Measurements from ENCODE around the gene CFAP65. TPM values are rescaled to one million over a fixed set of nuclear protein-coding genes. Genes with fewer than 3 reads are reported as not detected.

Gene CFAP65
- total and polyA plus RNA-seq, 12 donors = not detected

DNA sequence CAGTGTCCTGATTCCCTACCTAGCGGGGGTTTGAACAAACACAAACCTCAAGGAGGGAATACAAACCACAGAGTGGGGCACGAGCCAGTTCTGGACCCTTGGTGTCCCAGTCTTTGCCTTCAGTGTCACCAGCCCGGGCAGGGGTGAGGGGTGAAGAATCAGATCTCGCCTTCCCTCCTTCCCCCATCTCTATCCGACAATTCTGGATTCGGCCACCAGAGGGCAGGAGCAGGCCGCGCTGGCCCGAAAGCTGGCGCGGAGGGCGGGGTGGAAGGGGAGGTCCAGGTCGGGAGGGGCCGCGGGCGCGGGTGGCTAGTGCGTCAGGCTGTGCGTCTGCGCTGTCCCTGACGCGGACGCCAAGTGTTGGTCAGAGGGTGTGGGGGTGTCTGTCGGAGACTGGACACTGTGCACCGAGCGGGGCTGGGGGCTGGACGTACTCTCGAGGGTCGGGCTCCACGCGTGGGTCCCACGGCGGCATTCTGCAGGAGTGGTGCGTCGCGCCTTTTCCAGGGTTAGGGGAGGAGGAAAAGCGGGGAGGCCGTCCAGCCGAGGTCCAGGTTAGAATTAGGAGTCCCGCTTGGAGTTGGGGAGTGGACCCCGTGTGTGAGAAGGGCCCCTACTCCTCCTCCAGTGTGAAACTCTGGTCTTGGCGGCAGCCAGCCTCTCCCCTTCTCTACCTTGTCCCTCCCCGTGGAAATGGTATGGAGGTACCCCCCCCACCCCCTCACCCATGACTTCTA, 45.2 kb downstream of the CFAP65 start:
- H3K9me3 ChIP-seq = no peaks in the 10 kb centered on the region
- no peak overlapping the region for H3K27ac ChIP-seq
- peak; percentile 84 to 86 for DNase-seq
- ATAC-seq = peak; percentile 85 to 95 (median 92)
- no peaks in the 10 kb centered on the region for H3K36me3 ChIP-seq
- WGBS, 2 donors = 5 to 7% methylated on average over 43 of the region's 43 CpGs
- H3K27me3 ChIP-seq = peaks cover 29 to 99% (median 94%) of the 10 kb centered on the region in 7 donors
- peak overlapping the region in 9 of 10 donors; percentile 14 to 50 (median 39) for H3K4me3 ChIP-seq
- TF ChIP-seq, protein P1, sequence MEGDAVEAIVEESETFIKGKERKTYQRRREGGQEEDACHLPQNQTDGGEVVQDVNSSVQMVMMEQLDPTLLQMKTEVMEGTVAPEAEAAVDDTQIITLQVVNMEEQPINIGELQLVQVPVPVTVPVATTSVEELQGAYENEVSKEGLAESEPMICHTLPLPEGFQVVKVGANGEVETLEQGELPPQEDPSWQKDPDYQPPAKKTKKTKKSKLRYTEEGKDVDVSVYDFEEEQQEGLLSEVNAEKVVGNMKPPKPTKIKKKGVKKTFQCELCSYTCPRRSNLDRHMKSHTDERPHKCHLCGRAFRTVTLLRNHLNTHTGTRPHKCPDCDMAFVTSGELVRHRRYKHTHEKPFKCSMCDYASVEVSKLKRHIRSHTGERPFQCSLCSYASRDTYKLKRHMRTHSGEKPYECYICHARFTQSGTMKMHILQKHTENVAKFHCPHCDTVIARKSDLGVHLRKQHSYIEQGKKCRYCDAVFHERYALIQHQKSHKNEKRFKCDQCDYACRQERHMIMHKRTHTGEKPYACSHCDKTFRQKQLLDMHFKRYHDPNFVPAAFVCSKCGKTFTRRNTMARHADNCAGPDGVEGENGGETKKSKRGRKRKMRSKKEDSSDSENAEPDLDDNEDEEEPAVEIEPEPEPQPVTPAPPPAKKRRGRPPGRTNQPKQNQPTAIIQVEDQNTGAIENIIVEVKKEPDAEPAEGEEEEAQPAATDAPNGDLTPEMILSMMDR (IDR thresholded peaks at IDR 0.05) = peak; percentile 87 to 97 (median 92)
- intact Hi-C loops (cut with DNase I) = loop anchor here in 1 of 10 donors (10.0 kb wide), 1 partner anchor 159 kb away; no protein-coding TSS in a partner anchor
- H3K4me1 ChIP-seq = peaks cover 7 to 34% (median 24%) of the 10 kb centered on the region in 9 donors

DNA sequence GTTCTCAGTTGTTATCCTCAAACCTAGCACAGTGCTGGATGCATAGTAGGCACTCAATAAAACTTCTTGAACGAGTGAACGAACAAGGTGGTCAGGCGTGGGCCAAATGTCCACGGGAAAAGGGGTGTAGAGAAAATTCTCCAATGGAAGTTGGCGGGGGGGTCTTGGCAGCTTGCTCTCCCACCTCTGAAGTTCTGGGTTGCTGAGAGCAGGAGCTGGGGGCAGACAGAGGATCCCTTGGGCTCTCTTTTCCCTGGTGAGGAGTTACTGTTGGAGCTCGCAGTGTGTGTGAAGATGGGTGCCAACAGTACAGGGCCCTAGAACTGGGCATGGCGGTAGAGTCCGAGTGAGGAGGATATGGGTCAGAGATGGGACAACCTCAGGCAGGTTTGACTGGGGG, 45.8 kb downstream of the CFAP65 start:
- peak in 1 of 8 donors; percentile 13 for ATAC-seq
- no peaks in the 10 kb centered on the region for H3K9me3 ChIP-seq
- TF ChIP-seq, protein P1 (IDR thresholded peaks at IDR 0.05) = no peak
- no peak overlapping the region for H3K27ac ChIP-seq
- H3K4me1 ChIP-seq = peaks cover 7 to 34% (median 24%) of the 10 kb centered on the region in 9 donors
- intact Hi-C loops (cut with DNase I) = loop anchor here in 1 of 10 donors (10.0 kb wide), 1 partner anchor 159 kb away; no protein-coding TSS in a partner anchor
- peaks cover 34 to 99% (median 94%) of the 10 kb centered on the region in 7 donors for H3K27me3 ChIP-seq
- WGBS, 2 donors = 21 to 24% methylated on average over 8 of the region's 8 CpGs
- peak overlapping the region in 3 of 10 donors; percentile 37 to 50 (median 40) for H3K4me3 ChIP-seq
- H3K36me3 ChIP-seq = no peaks in the 10 kb centered on the region
- DNase-seq = no peak

DNA sequence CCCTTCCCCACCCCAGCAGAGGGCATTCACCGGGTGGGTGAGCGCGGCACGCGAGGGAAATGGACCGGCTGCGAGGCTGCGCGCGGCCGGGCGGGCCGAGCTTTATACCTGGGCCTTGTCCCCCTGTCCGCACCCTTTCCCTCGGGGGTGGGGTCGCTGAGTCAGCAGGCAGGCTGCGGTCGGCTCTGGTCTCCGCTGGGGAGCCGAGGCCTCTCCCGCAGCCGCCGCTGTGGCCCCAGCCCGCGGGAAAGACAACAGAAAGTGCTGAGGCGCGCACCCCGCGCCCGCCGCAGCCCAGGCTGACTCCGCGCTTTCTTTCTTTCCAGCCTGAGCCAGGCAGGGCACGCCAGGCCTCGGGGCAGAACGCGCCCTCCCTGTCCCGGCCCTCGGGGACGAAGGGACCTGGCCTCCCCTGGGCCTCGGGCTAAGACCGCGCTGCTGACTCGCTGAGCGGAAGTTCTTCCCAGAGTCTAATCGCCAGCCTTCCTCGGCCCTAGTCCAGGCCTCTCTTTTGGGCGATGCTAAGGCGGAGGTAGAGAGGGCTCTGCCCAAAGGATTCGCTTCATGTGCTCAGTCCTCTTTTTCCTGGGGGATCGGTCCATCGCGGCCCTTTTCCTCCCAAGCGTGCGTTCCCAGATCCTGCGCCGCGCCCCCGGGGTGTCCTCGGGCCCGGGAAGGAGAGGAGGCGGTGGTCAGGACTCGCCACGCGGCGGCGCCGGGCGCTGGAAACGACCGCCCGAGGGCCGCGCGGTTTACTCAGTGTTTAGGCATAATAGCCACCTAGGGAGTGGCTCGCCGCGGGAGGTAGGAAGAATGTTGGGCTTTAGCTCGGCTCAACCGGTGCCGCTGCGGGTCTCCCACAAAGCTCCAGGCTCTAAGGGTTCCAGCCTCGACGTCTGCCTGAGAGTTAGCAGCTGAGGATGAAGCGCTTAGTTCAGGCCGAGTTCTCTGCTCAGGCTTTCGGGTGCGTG, 47.7 kb downstream of the CFAP65 start, which contains the start of gene CRYBA2:
Gene CRYBA2, minus strand, starts transcription at position 78 of the 971 bp plus-strand sequence. CDS start 246 bp downstream, outside the sequence.
- ATAC-seq = peak in 2 of 8 donors; percentile 11 to 21
- peaks cover 7 to 34% (median 24%) of the 10 kb centered on the region in 9 donors for H3K4me1 ChIP-seq
- H3K4me3 ChIP-seq = peak within 1 kb of the TSS; percentile 29 to 58 (median 41)
- no peak for DNase-seq
- H3K27ac ChIP-seq = no peak within 1 kb of the TSS
- H3K27me3 ChIP-seq = peaks cover 48 to 99% (median 94%) of the 10 kb centered on the region in 7 donors
- TF ChIP-seq, protein P1 (IDR thresholded peaks at IDR 0.05) = peak in 2 of 9 donors; percentile 8 to 13
- 1% methylated on average over 88 of the region's 88 CpGs for WGBS, 2 donors
- no peaks in the 10 kb centered on the region for H3K9me3 ChIP-seq
- intact Hi-C loops (cut with DNase I) = loop anchor here in 1 of 10 donors (10.0 kb wide), 1 partner anchor 161 kb away; no protein-coding TSS in a partner anchor
- H3K36me3 ChIP-seq = no peaks in the 10 kb centered on the region
